ENCODE data around the gene MAMDC2. TPM values are rescaled to one million over a fixed set of nuclear protein-coding genes. Genes with fewer than 3 reads are reported as not detected.

Gene MAMDC2
- total and polyA plus RNA-seq, 2 donors (not counting 1 experiment from before 2014, with no cell fraction given), result not detected

GRCh38 chr9:70015099-70015498 is 28.5 kb upstream of the MAMDC2 start:
- no peak for DNase-seq

GRCh38 chr9:70020217-70020616 is 23.4 kb upstream of the MAMDC2 start:
- intact Hi-C loops (cut with micrococcal nuclease), result no loop called here
- no peak for ATAC-seq (ENCODE audit: low read depth)
- Mint-ChIP-seq H3K27ac (no peak overlapping the region), H3K4me3 (no peak overlapping the region), H3K4me1 (no peaks in the 10 kb centered on the region), H3K9me3 (ENCODE audit: insufficient read depth) (no peaks in the 10 kb centered on the region), H3K27me3 (peaks cover 12% of the 10 kb centered on the region)
- CTCF ChIA-PET, result no interaction called here
- Histone ChIP-seq H3K79me2 (ENCODE audit: control insufficient read depth, insufficient read depth, low read length) (no peaks in the 10 kb centered on the region), H3K9me3 (ENCODE audit: control extremely low read depth in 1 of 3, control insufficient read depth in 2 of 3, insufficient read depth in 1 of 3, low read length in 2 of 3) (peaks cover 0 to 3% (median 0%) of the 10 kb centered on the region in 3 donors), H3K9ac (ENCODE audit: low read length) (no peak overlapping the region), H3K27ac (ENCODE audit: low read length in 2 of 2) (no peak overlapping the region), H3K4me2 (replicated peaks; ENCODE audit: low read depth, low read length, poor library complexity, severe bottlenecking) (no peak overlapping the region), H4K20me1 (ENCODE audit: control insufficient read depth, insufficient read depth, low read length, poor library complexity, severe bottlenecking) (no peaks in the 10 kb centered on the region), H3K27me3 (replicated peaks in 1 of 4; ENCODE audit: control extremely low read depth in 1 of 4, control insufficient read depth in 3 of 4, insufficient read depth in 4 of 4, low read length in 3 of 4) (no peaks in the 10 kb centered on the region), H3K4me1 (ENCODE audit: control insufficient read depth in 2 of 2, insufficient read depth in 2 of 2, low read length in 2 of 2) (no peaks in the 10 kb centered on the region), H2AFZ (ENCODE audit: insufficient read depth, low read depth, low read length, poor library complexity, severe bottlenecking) (no peak overlapping the region), H3K36me3 (replicated peaks in 1 of 2; ENCODE audit: control extremely low read depth in 1 of 2, control insufficient read depth in 1 of 2, extremely low read depth in 1 of 2, insufficient read depth in 2 of 2, low read length in 1 of 2) (no peaks in the 10 kb centered on the region), H3K4me3 (ENCODE audit: control extremely low read depth in 1 of 5, extremely low read depth in 1 of 5, insufficient read depth in 1 of 5, low read depth in 2 of 5, low read length in 4 of 5) (no peak overlapping the region)
- POLR2A ChIA-PET, result no interaction called here
- TF ChIP-seq EZH2 (IDR thresholded peaks at IDR 0.05; ENCODE audit: borderline replicate concordance, insufficient read depth, low read depth, low read length, poor library complexity, severe bottlenecking) (no peak), CTCF (IDR thresholded peaks at IDR 0.05) (no peak)
- 100% methylated on average over 3 of the region's 5 CpGs for WGBS (ENCODE audit: insufficient coverage)
- no peak for DNase-seq

More at GRCh38 chr9:70015099-70015498, 28.5 kb upstream of the MAMDC2 start:
- Histone ChIP-seq H4K20me1 (ENCODE audit: control insufficient read depth, insufficient read depth, low read length, poor library complexity, severe bottlenecking) (no peaks in the 10 kb centered on the region), H3K79me2 (ENCODE audit: control insufficient read depth, insufficient read depth, low read length) (no peaks in the 10 kb centered on the region), H3K9me3 (ENCODE audit: control extremely low read depth in 1 of 3, control insufficient read depth in 2 of 3, insufficient read depth in 1 of 3, low read length in 2 of 3) (no peaks in the 10 kb centered on the region), H2AFZ (ENCODE audit: insufficient read depth, low read depth, low read length, poor library complexity, severe bottlenecking) (no peak overlapping the region), H3K27me3 (replicated peaks in 1 of 4; ENCODE audit: control extremely low read depth in 1 of 4, control insufficient read depth in 3 of 4, insufficient read depth in 4 of 4, low read length in 3 of 4) (no peaks in the 10 kb centered on the region), H3K4me3 (ENCODE audit: control extremely low read depth in 1 of 5, extremely low read depth in 1 of 5, insufficient read depth in 1 of 5, low read depth in 2 of 5, low read length in 4 of 5) (no peak overlapping the region), H3K4me1 (ENCODE audit: control insufficient read depth in 2 of 2, insufficient read depth in 2 of 2, low read length in 2 of 2) (no peaks in the 10 kb centered on the region), H3K36me3 (replicated peaks in 1 of 2; ENCODE audit: control extremely low read depth in 1 of 2, control insufficient read depth in 1 of 2, extremely low read depth in 1 of 2, insufficient read depth in 2 of 2, low read length in 1 of 2) (no peaks in the 10 kb centered on the region), H3K4me2 (replicated peaks; ENCODE audit: low read depth, low read length, poor library complexity, severe bottlenecking) (no peak overlapping the region), H3K27ac (ENCODE audit: low read length in 2 of 2) (no peak overlapping the region), H3K9ac (ENCODE audit: low read length) (no peak overlapping the region)
- ChIA-PET CTCF (no interaction called here), POLR2A (no interaction called here)
- H3K9me3 Mint-ChIP-seq (ENCODE audit: insufficient read depth), result no peaks in the 10 kb centered on the region
- peaks cover 9% of the 10 kb centered on the region for H3K27me3 Mint-ChIP-seq
- TF ChIP-seq CTCF (IDR thresholded peaks at IDR 0.05) (no peak), EZH2 (IDR thresholded peaks at IDR 0.05; ENCODE audit: borderline replicate concordance, insufficient read depth, low read depth, low read length, poor library complexity, severe bottlenecking) (no peak)
- H3K27ac Mint-ChIP-seq, result no peak overlapping the region
- ATAC-seq (ENCODE audit: low read depth), result no peak
- intact Hi-C loops (cut with micrococcal nuclease), result no loop called here
- no peak overlapping the region for H3K4me3 Mint-ChIP-seq
- H3K4me1 Mint-ChIP-seq, result no peaks in the 10 kb centered on the region
- no CpG with 5 or more reads among the region's 1 CpG for WGBS (ENCODE audit: insufficient coverage)

Data from B cell (primary cell).